T-helper 1 cell treated with Interleukin-12 subunit alpha and Interleukin-12 subunit beta and Interleukin-4 antibody, amounts not matched to agents 30 μg/mL and 1 μg/mL, for 36 hours (primary cell): ENCODE results near the gene CFAP74.
A peak's percentile ranks its signal among the peaks of the same experiment; 100 is the strongest.

Source experiments
- H3K27ac Mint-ChIP-seq: one replicate; pipeline ENCODE4 v1.8.0; 2021; ENCODE audit warnings: mild to moderate bottlenecking, mixed read lengths
- H3K27me3 Mint-ChIP-seq: one replicate; pipeline ENCODE4 v1.8.0; 2021; ENCODE audit warnings: low read depth, mixed read lengths
- H3K36me3 Mint-ChIP-seq: one replicate; pipeline ENCODE4 v1.8.0; 2021; ENCODE audit warnings: low read depth, mixed read lengths
- H3K4me1 Mint-ChIP-seq: one replicate; pipeline ENCODE4 v1.8.0; 2021; ENCODE audit warnings: low read depth, mixed read lengths
- H3K4me3 Mint-ChIP-seq: one replicate; pipeline ENCODE4 v1.8.0; 2021; ENCODE audit warnings: mild to moderate bottlenecking, moderate library complexity, mixed read lengths
- H3K9me3 Mint-ChIP-seq: one replicate; pipeline ENCODE4 v1.8.0; 2021; ENCODE audit warnings: mixed read lengths

The CFAP74 gene

GRCh38 chr1:2044510-2045319 is 41.1 kb upstream of the CFAP74 start:
- Mint-ChIP-seq H3K9me3 (no peaks in the 10 kb centered on the region), H3K27ac (no peak overlapping the region), H3K36me3 (peaks cover 2% of the 10 kb centered on the region), H3K4me1 (peaks cover 12% of the 10 kb centered on the region), H3K27me3 (peaks cover 41% of the 10 kb centered on the region), H3K4me3 (no peak overlapping the region)

DNA sequence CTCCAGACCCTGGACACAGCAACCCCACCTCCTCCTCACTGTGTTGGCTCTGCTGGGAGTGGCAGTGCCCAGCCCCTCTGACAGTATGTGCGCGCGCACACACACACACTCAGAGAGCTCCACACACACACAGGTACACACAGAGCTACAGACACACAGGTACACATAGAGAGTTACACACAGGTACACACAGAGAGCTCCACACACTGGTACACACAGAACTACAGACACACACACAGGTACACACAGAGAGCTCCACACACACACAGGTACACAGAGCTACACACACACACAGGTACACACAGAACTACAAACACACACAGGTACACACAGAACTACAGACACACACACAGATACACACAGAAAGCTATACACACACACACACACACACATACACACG is 40.3 kb upstream of the CFAP74 start:
- Mint-ChIP-seq H3K27me3 (peaks cover 32% of the 10 kb centered on the region), H3K4me1 (peaks cover 6% of the 10 kb centered on the region), H3K9me3 (no peaks in the 10 kb centered on the region), H3K27ac (peak overlapping the region; percentile 0), H3K36me3 (peaks cover under 1% of the 10 kb centered on the region), H3K4me3 (no peak overlapping the region)

GRCh38 chr1:2042830-2043773 is 39.5 kb upstream of the CFAP74 start:
- Mint-ChIP-seq H3K27me3 (peaks cover 24% of the 10 kb centered on the region), H3K9me3 (no peaks in the 10 kb centered on the region)

GRCh38 chr1:2041887-2042286 is 38.3 kb upstream of the CFAP74 start:
- Mint-ChIP-seq H3K27me3 (peaks cover 20% of the 10 kb centered on the region), H3K4me3 (no peak overlapping the region), H3K36me3 (no peaks in the 10 kb centered on the region), H3K4me1 (peaks cover 2% of the 10 kb centered on the region), H3K27ac (no peak overlapping the region), H3K9me3 (no peaks in the 10 kb centered on the region)

More at GRCh38 chr1:2042830-2043773, 39.5 kb upstream of the CFAP74 start:
- Mint-ChIP-seq H3K27ac (no peak overlapping the region), H3K4me3 (no peak overlapping the region), H3K36me3 (no peaks in the 10 kb centered on the region), H3K4me1 (peaks cover 2% of the 10 kb centered on the region)

DNA sequence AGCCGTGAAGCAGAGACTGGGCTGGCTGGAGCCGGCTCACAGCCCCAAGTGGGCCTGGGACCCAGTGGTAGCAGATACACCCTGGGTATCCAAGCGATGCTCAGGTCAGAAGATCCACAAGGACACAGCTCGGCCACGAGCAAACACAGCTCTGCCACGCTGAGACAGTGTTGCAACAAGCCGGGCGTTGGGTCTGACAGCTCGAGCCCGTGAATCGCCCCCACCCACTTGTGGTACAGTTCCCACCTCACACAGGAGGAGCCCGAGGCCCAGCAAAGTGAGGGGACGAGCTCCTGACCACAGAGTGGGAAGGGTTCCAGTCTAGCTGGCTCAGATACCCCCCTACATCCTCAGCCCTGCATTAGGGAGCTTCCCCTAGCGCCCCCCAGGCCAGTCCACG is 37.7 kb upstream of the CFAP74 start:
- no peak overlapping the region for H3K27ac Mint-ChIP-seq
- no peaks in the 10 kb centered on the region for H3K36me3 Mint-ChIP-seq
- no peaks in the 10 kb centered on the region for H3K9me3 Mint-ChIP-seq
- H3K27me3 Mint-ChIP-seq, result peaks cover 16% of the 10 kb centered on the region
- no peak overlapping the region for H3K4me3 Mint-ChIP-seq
- peaks cover 2% of the 10 kb centered on the region for H3K4me1 Mint-ChIP-seq

DNA sequence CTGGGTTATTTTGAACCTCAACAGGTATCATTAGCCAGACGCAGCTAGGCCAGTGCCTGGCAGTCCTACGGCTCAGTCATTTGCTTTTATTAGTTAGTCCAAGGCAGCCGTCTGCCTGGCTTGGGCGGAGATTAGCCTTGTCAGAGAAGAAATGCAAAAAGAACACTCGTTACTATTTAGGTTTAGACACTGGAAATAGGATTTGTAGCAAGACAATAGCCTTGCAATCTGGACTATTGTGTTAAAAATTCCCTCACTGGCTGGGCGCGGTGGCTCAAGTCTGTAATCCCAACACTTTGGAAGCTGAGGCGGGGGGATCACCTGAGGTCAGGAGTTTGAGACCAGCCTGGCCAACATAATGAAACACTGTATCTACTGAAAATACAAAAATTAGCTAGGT is 35.7 kb upstream of the CFAP74 start:
- Mint-ChIP-seq H3K9me3 (no peaks in the 10 kb centered on the region), H3K27me3 (peaks cover 6% of the 10 kb centered on the region), H3K4me1 (peaks cover 2% of the 10 kb centered on the region), H3K4me3 (no peak overlapping the region), H3K27ac (no peak overlapping the region), H3K36me3 (no peaks in the 10 kb centered on the region)

DNA sequence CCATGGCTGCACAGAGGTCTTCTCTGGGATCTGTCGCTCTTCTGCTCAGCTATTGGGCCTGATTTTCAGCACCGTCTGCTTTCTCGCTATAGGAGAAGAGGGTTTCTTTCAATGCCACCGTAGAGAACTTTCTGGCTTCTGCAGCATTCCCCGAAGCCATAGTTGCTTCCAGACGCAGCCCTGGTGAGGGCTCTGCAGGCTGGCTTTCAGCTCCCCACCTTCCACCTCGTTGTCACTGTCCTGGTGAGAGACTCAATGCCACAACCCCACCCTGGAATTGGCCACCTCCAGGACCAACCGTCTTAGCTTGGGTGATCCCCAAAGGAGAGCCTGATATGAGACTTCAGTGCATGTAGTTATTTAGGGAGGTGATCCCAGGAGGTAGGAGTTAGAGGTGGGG is 34.6 kb upstream of the CFAP74 start:
- Mint-ChIP-seq H3K27ac (no peak overlapping the region), H3K36me3 (no peaks in the 10 kb centered on the region), H3K4me1 (no peaks in the 10 kb centered on the region), H3K27me3 (no peaks in the 10 kb centered on the region), H3K4me3 (no peak overlapping the region), H3K9me3 (no peaks in the 10 kb centered on the region)

- Mint-ChIP-seq H3K36me3 (no peaks in the 10 kb centered on the region), H3K9me3 (no peaks in the 10 kb centered on the region), H3K27ac (no peak overlapping the region), H3K4me3 (no peak overlapping the region), H3K4me1 (no peaks in the 10 kb centered on the region), H3K27me3 (no peaks in the 10 kb centered on the region)
These were observed 33.9 kb upstream of the CFAP74 start for GRCh38 chr1:2037314-2037979.

GRCh38 chr1:2036287-2036686 is 32.7 kb upstream of the CFAP74 start:
- H3K4me3 Mint-ChIP-seq, result no peak overlapping the region
- H3K27ac Mint-ChIP-seq, result no peak overlapping the region

DNA sequence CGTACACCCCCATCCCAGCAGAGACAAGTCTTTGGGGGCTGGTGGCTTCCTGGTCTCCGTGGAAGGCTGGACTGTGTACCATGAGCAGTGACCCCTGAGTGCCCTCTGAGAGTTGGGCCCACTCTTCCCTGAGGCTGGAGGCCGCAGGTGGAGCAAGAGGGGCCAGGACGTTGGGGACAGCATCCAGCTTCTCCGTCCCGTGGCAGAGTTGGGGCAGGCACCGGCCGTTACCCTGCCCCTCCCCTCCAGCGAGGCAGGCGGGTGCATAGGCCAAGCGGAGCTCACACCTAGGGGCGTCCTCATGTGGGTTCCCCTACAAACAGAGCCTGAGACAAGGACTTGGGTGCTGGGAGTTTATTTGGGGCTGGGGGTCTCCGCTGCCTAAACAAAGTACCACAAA is 29.6 kb upstream of the CFAP74 start:
- Mint-ChIP-seq H3K27ac (no peak overlapping the region), H3K27me3 (no peaks in the 10 kb centered on the region), H3K4me1 (no peaks in the 10 kb centered on the region), H3K4me3 (no peak overlapping the region), H3K9me3 (no peaks in the 10 kb centered on the region), H3K36me3 (no peaks in the 10 kb centered on the region)

More at GRCh38 chr1:2036287-2036686, 32.7 kb upstream of the CFAP74 start:
- no peaks in the 10 kb centered on the region for H3K36me3 Mint-ChIP-seq
- no peaks in the 10 kb centered on the region for H3K27me3 Mint-ChIP-seq
- H3K4me1 Mint-ChIP-seq, result no peaks in the 10 kb centered on the region
- H3K9me3 Mint-ChIP-seq, result no peaks in the 10 kb centered on the region

DNA sequence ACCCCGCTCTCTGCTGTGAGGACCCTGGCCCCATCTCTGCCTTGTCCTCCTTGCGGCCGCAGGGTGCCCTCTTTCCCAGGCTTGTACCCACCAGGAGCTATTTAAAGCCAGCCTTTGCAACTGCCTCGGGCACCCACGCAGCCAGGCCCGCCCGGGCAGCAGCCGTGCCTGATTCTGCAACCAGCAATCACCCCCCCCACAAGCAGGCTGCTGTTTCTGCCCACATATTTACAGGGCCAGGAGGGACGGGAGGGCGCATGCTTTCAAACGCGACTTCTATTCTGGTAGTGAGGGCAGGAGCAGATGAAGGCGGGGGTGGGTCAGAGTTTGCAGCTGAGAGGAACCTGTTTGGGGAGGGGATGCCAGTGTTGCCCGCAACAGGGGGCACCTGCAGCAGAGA is 29.2 kb upstream of the CFAP74 start:
- H3K4me3 Mint-ChIP-seq, result no peak overlapping the region
- no peak overlapping the region for H3K27ac Mint-ChIP-seq
- H3K36me3 Mint-ChIP-seq, result no peaks in the 10 kb centered on the region
- no peaks in the 10 kb centered on the region for H3K4me1 Mint-ChIP-seq
- H3K9me3 Mint-ChIP-seq, result no peaks in the 10 kb centered on the region
- H3K27me3 Mint-ChIP-seq, result no peaks in the 10 kb centered on the region

DNA sequence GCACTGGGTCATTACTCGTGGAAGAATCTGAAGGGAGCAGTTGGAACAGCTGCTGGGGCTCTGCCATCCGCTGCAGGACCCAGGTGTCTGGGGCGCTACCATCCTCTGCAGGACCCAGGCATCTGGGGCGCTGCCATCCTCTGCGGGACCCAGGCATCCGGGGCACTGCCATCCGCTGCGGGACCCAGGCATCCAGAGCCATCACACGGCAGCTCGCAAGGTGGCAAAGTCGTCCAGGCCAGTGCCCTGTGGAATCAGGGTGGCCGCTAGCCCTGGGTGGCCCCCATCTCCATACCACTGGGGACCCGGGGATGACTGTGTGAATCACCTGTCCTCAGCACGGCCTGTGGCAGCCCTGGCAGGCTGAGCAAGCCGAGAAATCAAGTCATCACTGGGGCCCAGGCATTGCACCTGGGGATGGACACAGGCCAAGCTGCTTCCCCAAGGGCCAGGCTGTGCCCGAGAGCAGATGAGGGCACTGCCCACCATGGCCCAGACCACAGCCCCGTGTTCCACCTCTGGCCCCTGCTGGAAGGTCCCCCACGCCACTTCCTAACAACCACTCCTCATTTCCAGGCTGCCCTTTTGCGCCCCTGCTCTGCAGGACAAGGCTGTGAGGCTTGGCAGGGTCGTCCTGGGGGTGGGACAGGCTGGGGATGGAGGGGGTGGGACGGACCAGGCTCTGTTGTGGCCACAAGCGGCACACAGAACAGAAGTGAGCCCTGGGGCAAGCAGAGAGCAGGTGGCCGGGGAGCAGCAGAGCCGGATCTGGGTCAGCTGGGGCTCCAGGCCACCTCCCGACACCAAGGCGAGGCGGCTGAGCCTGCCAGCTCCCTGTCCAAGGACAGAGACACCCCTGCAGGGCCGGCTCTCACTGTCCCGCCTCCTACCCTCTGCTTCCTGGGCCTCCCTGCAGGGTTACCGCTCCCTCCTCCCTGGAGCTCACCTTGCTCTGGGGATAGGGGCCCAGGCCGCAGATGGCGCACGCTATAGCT is 28.3 kb upstream of the CFAP74 start:
- no peaks in the 10 kb centered on the region for H3K4me1 Mint-ChIP-seq

DNA sequence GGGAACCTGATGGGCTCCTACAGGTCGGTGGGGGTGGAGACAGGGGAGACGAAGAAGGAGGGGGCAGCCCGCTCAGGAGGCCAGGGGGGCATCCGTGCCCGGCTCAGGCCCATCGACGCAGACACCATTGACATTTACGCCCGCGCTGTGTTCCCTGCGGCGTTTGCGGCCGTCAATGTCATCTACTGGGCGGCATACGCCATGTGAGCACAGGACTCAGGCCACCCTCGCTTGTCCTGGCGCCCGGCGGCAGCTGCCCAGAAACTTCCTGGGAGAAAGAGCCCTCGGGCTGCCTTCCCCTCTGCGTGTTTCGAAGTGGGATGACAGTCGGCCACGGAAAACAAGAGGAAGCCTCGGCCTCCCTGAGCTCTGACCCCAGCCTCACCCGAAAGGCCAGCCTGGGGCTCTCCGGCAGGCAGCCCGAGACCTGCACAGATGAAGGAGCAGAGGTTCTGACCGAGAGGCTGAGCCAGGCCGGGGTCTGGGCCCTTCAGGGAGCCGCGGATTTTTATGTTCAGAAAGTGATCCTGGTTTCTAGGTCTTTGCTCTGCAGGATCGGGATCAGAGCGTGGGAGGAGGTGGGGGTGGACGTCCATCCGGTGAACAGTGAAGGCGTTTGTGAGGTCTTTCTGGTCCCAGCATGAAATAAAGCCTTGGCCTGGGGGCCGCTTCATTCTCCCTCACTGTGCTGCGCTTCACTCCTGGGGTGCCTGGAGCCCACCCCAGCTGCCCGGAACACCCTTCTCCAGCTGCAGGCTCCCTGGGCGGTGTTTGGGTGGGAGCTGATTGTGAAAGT is 26.7 kb upstream of the CFAP74 start:
- Mint-ChIP-seq H3K4me3 (no peak overlapping the region), H3K27ac (no peak overlapping the region), H3K4me1 (no peaks in the 10 kb centered on the region), H3K9me3 (no peaks in the 10 kb centered on the region), H3K27me3 (no peaks in the 10 kb centered on the region), H3K36me3 (no peaks in the 10 kb centered on the region)

More for the DNA sequence above, 28.3 kb upstream of the CFAP74 start:
- no peak overlapping the region for H3K27ac Mint-ChIP-seq
- no peaks in the 10 kb centered on the region for H3K36me3 Mint-ChIP-seq
- H3K9me3 Mint-ChIP-seq, result no peaks in the 10 kb centered on the region
- no peak overlapping the region for H3K4me3 Mint-ChIP-seq
- no peaks in the 10 kb centered on the region for H3K27me3 Mint-ChIP-seq
